ENCODE data around the gene MUS81. TPM values are rescaled to one million over a fixed set of nuclear protein-coding genes. Genes with fewer than 3 reads are reported as not detected.

Gene MUS81
- total and polyA plus RNA-seq, 12 donors, result 20.3 to 111 (median 31.7) TPM

DNA sequence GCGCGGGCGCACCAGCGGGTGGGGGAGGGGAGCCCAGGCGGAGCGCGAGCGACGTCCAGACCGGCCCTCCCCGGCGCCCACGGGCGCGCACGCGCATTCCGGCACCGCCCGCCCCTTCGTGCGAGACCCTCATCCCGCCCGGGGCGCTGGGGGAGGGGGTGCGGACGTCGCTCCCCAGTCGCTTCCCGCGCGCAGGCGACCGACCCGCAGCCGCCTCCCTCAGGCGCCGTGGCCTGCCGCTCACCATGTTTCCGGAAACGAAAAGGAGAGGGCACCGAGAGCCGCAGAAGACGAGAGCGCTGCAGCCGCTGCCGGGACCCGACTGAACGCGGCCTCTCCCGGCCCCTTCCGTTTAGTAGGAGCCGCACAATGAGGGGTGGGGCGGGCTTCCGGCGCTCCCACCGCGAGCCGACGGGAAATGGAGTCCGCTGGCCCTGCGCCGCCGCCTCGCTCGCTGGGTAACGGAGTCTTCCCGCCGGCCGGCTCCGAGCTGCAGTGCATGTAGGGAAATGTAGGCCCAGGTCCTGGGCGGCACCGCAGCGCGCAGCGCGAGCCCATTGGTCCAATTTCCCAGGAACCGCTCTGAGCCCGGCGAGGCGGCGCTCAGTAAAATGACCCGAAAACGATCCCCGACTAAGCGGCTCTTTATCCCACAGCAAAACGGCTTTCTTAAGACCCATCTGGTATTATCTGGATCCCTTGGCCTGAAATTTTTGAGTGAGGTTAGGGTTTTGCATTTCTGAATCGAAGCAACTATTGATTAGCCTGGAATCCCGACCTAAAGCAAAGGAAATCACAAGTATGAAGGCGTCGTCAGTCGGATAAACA is 2.2 kb upstream of the MUS81 start, which contains the start of gene CFL1:
Gene CFL1 (minus strand): TSS at position 328 of the 828 bp plus-strand sequence. CDS start 81 bp downstream, at position 247.
- no peaks in the 10 kb centered on the region for H3K27me3 ChIP-seq
- WGBS, 2 donors, result 0% methylated on average over 82 to 92 of the region's 92 CpGs
- ATAC-seq (peak; percentile 75 to 83 (median 80)), DNase-seq (peak; percentile 99)
- H3K4me3 ChIP-seq, result peak within 1 kb of the TSS; percentile 74 to 100 (median 99)
- peak within 1 kb of the TSS; percentile 90 to 100 (median 98) for H3K27ac ChIP-seq
- TF ChIP-seq, protein P1, sequence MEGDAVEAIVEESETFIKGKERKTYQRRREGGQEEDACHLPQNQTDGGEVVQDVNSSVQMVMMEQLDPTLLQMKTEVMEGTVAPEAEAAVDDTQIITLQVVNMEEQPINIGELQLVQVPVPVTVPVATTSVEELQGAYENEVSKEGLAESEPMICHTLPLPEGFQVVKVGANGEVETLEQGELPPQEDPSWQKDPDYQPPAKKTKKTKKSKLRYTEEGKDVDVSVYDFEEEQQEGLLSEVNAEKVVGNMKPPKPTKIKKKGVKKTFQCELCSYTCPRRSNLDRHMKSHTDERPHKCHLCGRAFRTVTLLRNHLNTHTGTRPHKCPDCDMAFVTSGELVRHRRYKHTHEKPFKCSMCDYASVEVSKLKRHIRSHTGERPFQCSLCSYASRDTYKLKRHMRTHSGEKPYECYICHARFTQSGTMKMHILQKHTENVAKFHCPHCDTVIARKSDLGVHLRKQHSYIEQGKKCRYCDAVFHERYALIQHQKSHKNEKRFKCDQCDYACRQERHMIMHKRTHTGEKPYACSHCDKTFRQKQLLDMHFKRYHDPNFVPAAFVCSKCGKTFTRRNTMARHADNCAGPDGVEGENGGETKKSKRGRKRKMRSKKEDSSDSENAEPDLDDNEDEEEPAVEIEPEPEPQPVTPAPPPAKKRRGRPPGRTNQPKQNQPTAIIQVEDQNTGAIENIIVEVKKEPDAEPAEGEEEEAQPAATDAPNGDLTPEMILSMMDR (IDR thresholded peaks at IDR 0.05), result peak in 1 of 9 donors; percentile 5
- intact Hi-C loops (cut with DNase I), result loop anchor here in 3 of 10 donors (1.0 to 2.0 kb wide), 2 partner anchors 31 kb away; partner anchors contain the start of gene FIBP (in 2 of the 3)
- no peaks in the 10 kb centered on the region for H3K9me3 ChIP-seq
- peaks cover 12 to 65% (median 51%) of the 10 kb centered on the region in 9 donors for H3K4me1 ChIP-seq
- H3K36me3 ChIP-seq, result peaks cover 9 to 53% (median 37%) of the 10 kb centered on the region in 9 donors

GRCh38 chr11:65858681-65859087 is 1.5 kb upstream of the MUS81 start:
- intact Hi-C loops (cut with DNase I), result loop anchor here in 4 of 10 donors (1.0 to 2.0 kb wide), 3 partner anchors 30 to 31 kb away; partner anchors contain the start of gene FIBP (in 3 of the 4)
- DNase-seq, result no peak

DNA sequence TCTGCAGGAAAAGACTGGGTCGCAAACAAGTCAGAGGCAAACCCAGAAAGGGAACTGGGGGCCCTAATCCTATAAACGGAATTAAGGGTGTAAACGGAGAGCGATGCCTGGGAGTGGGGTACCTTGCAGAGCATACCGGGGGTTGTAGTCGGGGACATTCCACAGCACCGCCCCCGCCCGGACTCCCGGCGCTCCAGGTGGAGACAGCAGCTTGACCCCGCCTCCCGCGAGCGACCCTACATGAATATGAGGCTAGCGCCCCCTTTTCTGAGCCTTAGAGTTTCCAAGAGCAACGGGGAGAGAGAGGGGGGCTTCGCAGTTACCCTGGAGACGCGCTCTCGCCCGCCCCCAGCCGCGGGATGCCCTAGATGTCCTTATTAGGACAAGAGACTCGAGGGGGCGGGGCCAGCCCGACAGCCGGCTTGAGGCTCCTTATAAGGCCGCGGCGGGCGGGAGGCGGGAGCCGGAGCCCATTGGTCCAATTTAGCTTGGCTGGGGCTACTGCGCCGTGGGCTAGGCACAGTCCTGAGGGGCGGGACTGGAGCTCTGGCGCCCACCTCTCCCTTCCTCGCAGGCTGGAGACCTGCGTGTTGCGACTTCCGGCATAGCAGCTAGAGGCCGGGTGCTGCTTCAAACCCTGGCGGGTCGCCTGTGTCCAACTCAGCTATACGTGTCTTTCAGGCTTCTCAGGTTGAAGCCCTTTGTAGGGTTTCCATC is 980 bp upstream of the MUS81 start:
- H3K4me1 ChIP-seq, result peaks cover 12 to 62% (median 51%) of the 10 kb centered on the region in 9 donors
- TF ChIP-seq, protein P1 (IDR thresholded peaks at IDR 0.05), result peak in 4 of 9 donors; percentile 17 to 36 (median 22)

More at GRCh38 chr11:65858681-65859087, 1.5 kb upstream of the MUS81 start:
- TF ChIP-seq, protein P1 (IDR thresholded peaks at IDR 0.05), result no peak
- Histone ChIP-seq H3K27me3 (no peaks in the 10 kb centered on the region), H3K4me1 (peaks cover 12 to 66% (median 51%) of the 10 kb centered on the region in 9 donors), H3K36me3 (peaks cover 6 to 53% (median 35%) of the 10 kb centered on the region in 9 donors), H3K9me3 (no peaks in the 10 kb centered on the region), H3K27ac (peak overlapping the region; percentile 90 to 100 (median 98)), H3K4me3 (peak overlapping the region; percentile 37 to 100 (median 99))
- ATAC-seq, result no peak
- WGBS, 2 donors, result 0% methylated on average over 10 of the region's 10 CpGs

More for the DNA sequence above, 980 bp upstream of the MUS81 start:
- H3K27ac ChIP-seq, result peak overlapping the region; percentile 90 to 100 (median 98)
- H3K4me3 ChIP-seq, result peak overlapping the region; percentile 37 to 100 (median 99)
- WGBS, 2 donors, result 0 to 1% methylated on average over 45 to 46 of the region's 46 CpGs
- H3K36me3 ChIP-seq, result peaks cover 6 to 53% (median 35%) of the 10 kb centered on the region in 9 donors
- no peaks in the 10 kb centered on the region for H3K27me3 ChIP-seq
- ATAC-seq (peak; percentile 73 to 89 (median 84)), DNase-seq (peak; percentile 99)
- H3K9me3 ChIP-seq, result no peaks in the 10 kb centered on the region
- intact Hi-C loops (cut with DNase I), result loop anchor here in 3 of 10 donors (1.0 to 2.0 kb wide), 2 partner anchors 29 to 30 kb away; partner anchors contain the start of gene FIBP (in 3 of the 3)
